Heart right ventricle (tissue), 16 donors: ENCODE measurements around the gene LIMK2. TPM values are rescaled to one million over a fixed set of nuclear protein-coding genes. Genes with fewer than 3 reads are reported as not detected.
"Not testable (repeated sequence)": the region's sequence is repeated elsewhere in the genome, so short reads cannot be mapped to it uniquely, and the experiment has no call there.

ENCODE experiments used
- ATAC-seq, 8 donors: fragments of 200-7000 bp; cut with Tn5 transposase; one replicate each; pipeline ENCODE4 v1.9.1; 2020; ENCODE audit warnings: mild to moderate bottlenecking in 8 of 8, moderate library complexity in 8 of 8, moderate number of reproducible peaks in 1 of 8
- DNase-seq, 2 donors: peaks; one replicate each; pipeline ENCODE4 v3.0.0-alpha.2; 2020
- H3K27ac ChIP-seq, 10 donors: fragments of 200-600 bp; sonication (generic) in 2 of 10; one replicate each; pipeline versions ENCODE4 v1.5.0 to v1.8.0; 2020 to 2022; ENCODE audit warnings: mild to moderate bottlenecking in 3 of 10
- H3K27me3 ChIP-seq, 7 donors: fragments of 200-600 bp; one replicate each; pipeline ENCODE4 v1.8.0; 2021 to 2022; ENCODE audit warnings: mild to moderate bottlenecking in 2 of 7
- H3K36me3 ChIP-seq, 9 donors: fragments of 200-600 bp; sonication (generic) in 1 of 9; one replicate each; pipeline versions ENCODE4 v1.5.0 to v1.8.0; 2020 to 2022; ENCODE audit warnings: mild to moderate bottlenecking in 2 of 9
- H3K4me1 ChIP-seq, 9 donors: fragments of 200-600 bp; sonication (generic) in 1 of 9; one replicate each; pipeline versions ENCODE4 v1.5.0 to v1.8.0; 2020 to 2022; ENCODE audit warnings: mild to moderate bottlenecking in 4 of 9
- H3K4me3 ChIP-seq, 10 donors: fragments of 200-600 bp; sonication (generic) in 2 of 10; one replicate each; pipeline versions ENCODE4 v1.5.0 to v1.8.0; 2020 to 2022; ENCODE audit warnings: mild to moderate bottlenecking in 7 of 10, moderate library complexity in 2 of 10
- H3K9me3 ChIP-seq, 11 donors: fragments of 200-600 bp in 10 of 11; sonication (generic) in 2 of 11; one replicate each; pipeline versions ENCODE4 v1.5.0 to v1.8.0; 2013 to 2022; ENCODE audit warnings: mild to moderate bottlenecking in 2 of 11, control low read depth in 1 of 11, moderate library complexity in 1 of 11
- CTCF ChIP-seq, 9 donors: fragments of 200-600 bp; sonication (generic) in 2 of 9; IDR thresholded peaks; one replicate each; pipeline versions ENCODE4 v1.5.0 to v1.8.0; 2021 to 2022; ENCODE audit warnings: antibody characterized with exemption in 9 of 9, mild to moderate bottlenecking in 5 of 9, moderate library complexity in 1 of 9
- WGBS, 2 donors: extraction: QIAGEN DNeasy Blood & Tissue Kit; methylation state at CpG; one replicate each; pipeline ENCODE4 v1.1.7; 2013; ENCODE audit warnings: inconsistent platforms in 1 of 2; 5-methylcytosine and 5-hydroxymethylcytosine counted together
- intact Hi-C, 10 donors: fragments of 100-400 bp; cut with DNase I; formaldehyde crosslinking; loops; one replicate each; pipeline versions ENCODE4 v1.11.1 to v1.14.2; 2022
- long read RNA-seq, 3 donors: library from polyadenylated mRNA; unstranded; transcript quantifications; one replicate each; pipeline ENCODE4 v2.0.0, GENCODE V29; 2020 to 2021
- polyA plus RNA-seq, 2 donors: library from polyadenylated mRNA; stranded (reverse); fragments of 200-250 nt; gene quantifications; one replicate each; pipeline ENCODE4 v1.2.3, GENCODE V29; 2013
- total RNA-seq, 10 donors: library from RNA; stranded (reverse); fragmentation: NEBNext Ultra II Directional in 3 of 10; extraction: Animal tissue kit (Norgen Biotek cat#: 25700) in 3 of 10; gene quantifications; one replicate each; pipeline versions ENCODE4 v1.2.1 to v1.2.4, GENCODE V29; 2021 to 2023
- donor health status: Arrhythmogenic right ventricular cardiomyopathy.
- donor health status: ischemic (EF 13 %, LVEDD 7.1; RV severe dilation, severe dysfunction).
- donor health status: healthy with polysubstance abuse.
- donor health status: DM: no; HTN: yes; CAD: no.
- donor health status: DM: no; HTN: no; CAD: no.
- donor health status: ischemic (EF 25% LVEDD 6.9; RV normal size, moderate dysfunction).
- donor health status: ischemic (EF 25% LVEDD 5.7; RV mildly dilated, moderate dysfunction).
- donor health status: healthy.
- donor health status: DM: yes; HTN: yes; CAD: no.
- donor health status: Ischemic cardiomyopathy.
- donor health status: ischemic (EF 35%, LVEDD 5.7; RV mildly dilated, moderate dysfunction).
- donor health status: nonischemic (EF 11% LVEDD 7.7; RV severe dilation, severe dysfunction).
- donor health status: DM: yes; HTN: yes; CAD: no.
- donor health status: PGD.
- donor health status: ischemic (EF 29% LVEDD 5.4; RV normal size, mild dysfunction).
- donor health status: nonischemic (EF 23%, LVEDD 6.1; RV moderate dilation, normal function).

The LIMK2 gene
- 10 to 100 TPM in 5 of 10 donors, 1 to 10 TPM in 5; 6.5 to 18.8 (median 9.7) TPM for total RNA-seq
- 10 to 100 TPM in 1 of 2 donors, 1 to 10 TPM in 1; 6.0 to 12.1 TPM for polyA plus RNA-seq
- long read RNA-seq, donor 1, transcript LIMK2-201 (16 exons, 3,670 nt): major isoform, 5 of 15 reads
- long read RNA-seq, donor 1, partial matches to known transcripts: 5 of 15 reads
- long read RNA-seq, donor 1, other reads (novel, unspliced or antisense): 2 of 15 reads
- long read RNA-seq, donor 2, partial matches to known transcripts: 9 of 12 reads
- long read RNA-seq, donor 2, other reads (novel, unspliced or antisense): 3 of 12 reads
- long read RNA-seq, donor 3, transcript LIMK2-201 (16 exons, 3,670 nt): major isoform, 11 of 23 reads
- long read RNA-seq, donor 3, partial matches to known transcripts: 3 of 23 reads
- long read RNA-seq, donor 3, other reads (novel, unspliced or antisense): 8 of 23 reads

- Histone ChIP-seq H3K4me3 (peak within 1 kb of the TSS; percentile 70 to 95 (median 82)), H3K27ac (peak within 1 kb of the TSS; percentile 76 to 98 (median 88)), H3K4me1 (peaks cover 8 to 70% (median 46%) of the 10 kb centered on the region in 9 donors), H3K27me3 (no peaks in the 10 kb centered on the region), H3K36me3 (peaks cover 0 to 12% (median 0%) of the 10 kb centered on the region in 9 donors), H3K9me3 (no peaks in the 10 kb centered on the region)
- peak; percentile 74 to 98 (median 87) for TF ChIP-seq CTCF (IDR thresholded peaks at IDR 0.05)
- ATAC-seq (peak; percentile 93 to 97 (median 95)), DNase-seq (peak; percentile 94 to 96)
- WGBS, 2 donors: 0% methylated on average over 44 to 64 of the region's 64 CpGs
- intact Hi-C loops: loop anchor here in 8 of 10 donors (2.0 to 10.0 kb wide), 9 partner anchors 19 to 117 kb away; partner anchors contain the start of genes RNF185 (in 2 of the 8), SELENOM (in 2 of the 8) and PIK3IP1 (in 1 of the 8)
These were observed at the start of gene LIMK2 for GRCh38 chr22:31211862-31212730. TSS of gene LIMK2 (plus strand) at chr22:31212298. CDS start at chr22:31212409, 111 bp downstream.

DNA sequence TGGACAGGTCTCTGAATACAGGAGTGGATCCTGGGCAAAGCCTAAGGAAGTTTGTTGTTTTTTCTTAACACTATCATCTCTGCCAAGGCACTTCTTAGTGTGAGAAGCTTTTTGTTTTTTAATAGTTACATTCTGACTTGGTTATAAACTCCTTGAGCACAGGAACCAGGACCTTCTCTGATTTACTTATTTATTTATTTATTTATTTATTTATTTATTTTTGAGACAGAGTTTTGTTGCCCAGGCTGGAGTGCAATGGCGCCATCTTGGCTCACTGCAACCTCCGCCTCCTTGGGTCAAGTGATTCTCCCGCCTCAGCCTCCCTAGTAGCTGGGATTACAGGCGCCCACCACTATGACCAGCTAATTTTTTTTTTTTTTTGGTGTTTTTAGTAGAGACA is 41.1 kb upstream of the LIMK2 start:
- no peak overlapping the region for H3K4me3 ChIP-seq
- no peak overlapping the region for H3K27ac ChIP-seq
- peaks cover 2 to 67% (median 50%) of the 10 kb centered on the region in 9 donors for H3K4me1 ChIP-seq
- no peaks in the 10 kb centered on the region for H3K27me3 ChIP-seq
- 97% methylated on average over 4 of the region's 4 CpGs for WGBS, 2 donors
- ATAC-seq (no peak), DNase-seq (no peak)
- H3K36me3 ChIP-seq: peaks cover 0 to 22% (median 4%) of the 10 kb centered on the region in 9 donors
- intact Hi-C loops: no loop called here
- no peak for TF ChIP-seq CTCF (IDR thresholded peaks at IDR 0.05)
- no peaks in the 10 kb centered on the region for H3K9me3 ChIP-seq

DNA sequence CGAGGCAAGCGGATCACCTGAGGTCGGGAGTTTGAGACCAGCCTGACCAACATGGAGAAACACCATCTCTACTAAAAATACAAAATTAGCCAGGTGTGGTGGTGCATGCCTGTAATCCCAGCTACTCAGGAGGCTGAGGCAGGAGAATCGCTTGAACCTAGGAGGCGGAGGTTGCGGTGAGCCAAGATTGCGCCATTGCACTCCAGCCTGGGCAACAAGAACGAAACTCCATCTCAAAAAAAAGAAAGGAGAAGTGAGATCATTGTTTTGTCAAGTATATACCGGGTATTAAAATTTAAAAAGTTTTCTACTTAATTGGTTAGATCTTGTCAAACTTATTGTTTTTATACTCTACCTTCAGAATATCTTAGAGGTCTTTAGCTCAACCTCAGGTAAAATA is 40.4 kb upstream of the LIMK2 start:
- Histone ChIP-seq H3K36me3 (peaks cover 0 to 23% (median 3%) of the 10 kb centered on the region in 9 donors), H3K27ac (peak overlapping the region in 1 of 10 donors; percentile 66), H3K4me1 (peaks cover 2 to 66% (median 50%) of the 10 kb centered on the region in 9 donors)
- H3K4me3 ChIP-seq, ATAC-seq, H3K27me3 ChIP-seq, DNase-seq, H3K9me3 ChIP-seq, intact Hi-C loops: not testable (repeated sequence)
- 96 to 97% methylated on average over 9 of the region's 9 CpGs for WGBS, 2 donors

- ATAC-seq: peak in 2 of 8 donors; percentile 33 to 45
- H3K4me3 ChIP-seq: no peak overlapping the region
These were observed 38.5 kb upstream of the LIMK2 start for GRCh38 chr22:31173386-31174145.

More at GRCh38 chr22:31173386-31174145, 38.5 kb upstream of the LIMK2 start:
- no peak for DNase-seq
- WGBS, 2 donors: 69 to 73% methylated on average over 5 of the region's 5 CpGs
- intact Hi-C loops: no loop called here
- H3K36me3 ChIP-seq: peaks cover 0 to 30% (median 5%) of the 10 kb centered on the region in 9 donors
- no peaks in the 10 kb centered on the region for H3K27me3 ChIP-seq
- TF ChIP-seq CTCF (IDR thresholded peaks at IDR 0.05): no peak
- peaks cover 2 to 58% (median 43%) of the 10 kb centered on the region in 9 donors for H3K4me1 ChIP-seq
- H3K9me3 ChIP-seq: no peaks in the 10 kb centered on the region
- H3K27ac ChIP-seq: peak overlapping the region in 1 of 10 donors; percentile 16
